Upper lobe of right lung (tissue), 1 donor: Measurements from ENCODE around the gene CITED1. TPM values are rescaled to one million over a fixed set of nuclear protein-coding genes. Genes with fewer than 3 reads are reported as not detected.
A peak's percentile ranks its signal among the peaks of the same experiment; 100 is the strongest.

ENCODE experiments used
- ATAC-seq: fragments of 200-7000 bp; cut with Tn5 transposase; one replicate; pipeline ENCODE4 v1.9.1; 2020; ENCODE audit warnings: mild to moderate bottlenecking, moderate library complexity
- DNase-seq: peaks from one replicate; pipeline ENCODE4 v3.0.0-alpha.2; 2020
- H3K27ac ChIP-seq: fragments of 200-600 bp; one replicate; pipeline ENCODE4 v1.8.0; 2022
- H3K27me3 ChIP-seq: fragments of 200-600 bp; one replicate; pipeline ENCODE4 v1.8.0; 2022; ENCODE audit warnings: mild to moderate bottlenecking
- H3K36me3 ChIP-seq: fragments of 200-600 bp; one replicate; pipeline ENCODE4 v1.8.0; 2022
- H3K4me1 ChIP-seq: fragments of 200-600 bp; one replicate; pipeline ENCODE4 v1.8.0; 2022
- H3K4me3 ChIP-seq: fragments of 200-600 bp; one replicate; pipeline ENCODE4 v1.8.0; 2022; ENCODE audit warnings: mild to moderate bottlenecking
- H3K9me3 ChIP-seq: fragments of 200-600 bp; one replicate; pipeline ENCODE4 v1.8.0; 2022
- intact Hi-C: fragments of 100-400 bp; cut with DNase I; formaldehyde crosslinking; loops from one replicate; pipeline ENCODE4 v1.11.0; 2022
- total RNA-seq: library from RNA; stranded (reverse); fragmentation: NEBNext Ultra II Directional; extraction: Animal tissue kit (Norgen Biotek cat#: 25700); gene quantifications from one replicate; pipeline ENCODE4 v1.2.1, GENCODE V29; 2021
- TF ChIP-seq, protein P1 (sequence below): fragments of 200-600 bp; IDR thresholded peaks from one replicate; pipeline ENCODE4 v1.8.0; 2022; ENCODE audit warnings: antibody characterized with exemption
- donor health status: DM: no; HTN: yes; CAD: no; lungs with severe emphysema.

The CITED1 gene
- total RNA-seq, 1 donor from 2014 or later, result 0.43 TPM

DNA sequence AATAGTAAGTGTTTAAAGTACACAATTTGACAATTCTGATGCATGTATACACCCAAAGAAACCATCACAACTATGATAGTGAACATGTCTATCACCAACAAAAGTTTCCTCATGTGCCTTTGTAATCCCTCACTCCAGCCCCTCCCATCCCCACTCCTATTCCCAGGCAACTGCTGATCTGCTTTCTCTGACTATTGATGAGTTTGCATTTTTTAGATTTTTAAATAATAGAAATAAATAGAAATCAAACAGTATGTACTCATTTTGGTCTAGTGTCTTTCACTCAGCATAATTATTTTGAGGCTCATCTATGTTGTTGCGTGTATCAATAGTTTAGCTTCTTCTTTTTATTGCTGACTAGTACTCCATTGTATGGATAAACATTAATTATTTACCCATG, 23.4 kb downstream of the CITED1 start:
- H3K27ac ChIP-seq, result no peak overlapping the region
- TF ChIP-seq, protein P1, sequence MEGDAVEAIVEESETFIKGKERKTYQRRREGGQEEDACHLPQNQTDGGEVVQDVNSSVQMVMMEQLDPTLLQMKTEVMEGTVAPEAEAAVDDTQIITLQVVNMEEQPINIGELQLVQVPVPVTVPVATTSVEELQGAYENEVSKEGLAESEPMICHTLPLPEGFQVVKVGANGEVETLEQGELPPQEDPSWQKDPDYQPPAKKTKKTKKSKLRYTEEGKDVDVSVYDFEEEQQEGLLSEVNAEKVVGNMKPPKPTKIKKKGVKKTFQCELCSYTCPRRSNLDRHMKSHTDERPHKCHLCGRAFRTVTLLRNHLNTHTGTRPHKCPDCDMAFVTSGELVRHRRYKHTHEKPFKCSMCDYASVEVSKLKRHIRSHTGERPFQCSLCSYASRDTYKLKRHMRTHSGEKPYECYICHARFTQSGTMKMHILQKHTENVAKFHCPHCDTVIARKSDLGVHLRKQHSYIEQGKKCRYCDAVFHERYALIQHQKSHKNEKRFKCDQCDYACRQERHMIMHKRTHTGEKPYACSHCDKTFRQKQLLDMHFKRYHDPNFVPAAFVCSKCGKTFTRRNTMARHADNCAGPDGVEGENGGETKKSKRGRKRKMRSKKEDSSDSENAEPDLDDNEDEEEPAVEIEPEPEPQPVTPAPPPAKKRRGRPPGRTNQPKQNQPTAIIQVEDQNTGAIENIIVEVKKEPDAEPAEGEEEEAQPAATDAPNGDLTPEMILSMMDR, result no peak
- no peaks in the 10 kb centered on the region for H3K36me3 ChIP-seq
- intact Hi-C loops, result no loop called here
- no peak for DNase-seq
- H3K27me3 ChIP-seq, result no peaks in the 10 kb centered on the region
- no peak overlapping the region for H3K4me3 ChIP-seq
- ATAC-seq, result no peak
- H3K4me1 ChIP-seq, result no peaks in the 10 kb centered on the region
- H3K9me3 ChIP-seq, result no peaks in the 10 kb centered on the region

DNA sequence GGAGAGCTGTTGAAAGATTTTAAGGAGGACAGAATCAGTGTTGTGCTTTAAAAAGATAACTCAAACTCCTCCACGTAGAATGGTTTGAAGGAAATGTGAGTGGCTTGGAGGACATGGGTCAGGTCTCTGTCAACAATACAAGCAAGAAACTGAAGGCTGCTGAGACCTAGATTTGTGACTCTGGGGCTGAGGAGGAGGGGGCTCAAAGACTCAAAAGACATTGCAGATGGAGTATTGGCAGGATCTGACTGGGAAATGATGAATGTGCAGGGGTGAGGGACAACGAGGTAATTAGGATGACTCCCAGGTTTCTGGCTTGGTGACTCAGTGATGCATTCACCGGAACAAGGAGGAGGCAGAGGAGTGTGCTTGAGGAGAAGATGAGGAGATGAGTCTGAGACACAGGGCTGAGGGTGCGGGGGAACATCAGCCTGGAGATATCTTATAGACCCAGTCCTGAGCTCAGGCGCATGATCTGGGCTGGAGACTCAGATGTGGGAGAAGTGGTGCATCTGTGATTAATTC, 25.3 kb downstream of the CITED1 start:
- H3K9me3 ChIP-seq, result no peaks in the 10 kb centered on the region
- intact Hi-C loops, result no loop called here
- H3K27ac ChIP-seq, result no peak overlapping the region
- H3K4me3 ChIP-seq, result no peak overlapping the region
- peaks cover 5% of the 10 kb centered on the region for H3K4me1 ChIP-seq
- TF ChIP-seq, protein P1, result no peak
- ATAC-seq (no peak), DNase-seq (no peak)
- H3K36me3 ChIP-seq, result peaks cover 3% of the 10 kb centered on the region
- no peaks in the 10 kb centered on the region for H3K27me3 ChIP-seq

DNA sequence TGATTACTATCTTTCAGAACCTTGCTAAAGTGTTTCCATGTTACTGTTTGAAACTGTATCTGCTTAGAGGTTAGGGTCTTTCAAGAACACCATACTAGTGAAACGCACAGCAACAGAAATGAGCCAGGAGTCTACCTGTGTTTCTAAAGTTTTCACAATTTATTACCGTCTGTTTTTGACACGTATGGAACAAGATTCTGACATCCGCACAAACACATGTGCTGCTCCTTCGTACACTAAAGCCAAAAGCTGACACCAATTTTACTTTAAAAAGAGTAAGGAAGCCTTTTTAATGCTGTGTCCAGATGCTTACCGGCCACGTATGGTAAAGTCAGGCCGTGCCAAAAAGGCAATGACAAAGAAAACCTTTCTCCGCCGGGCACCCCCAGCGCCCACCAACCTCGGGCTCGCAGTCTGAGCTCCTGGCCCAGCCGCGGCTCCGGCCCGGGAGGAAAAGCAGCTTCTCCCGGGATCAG, 29.2 kb downstream of the CITED1 start:
- Histone ChIP-seq H3K36me3 (peaks cover 42% of the 10 kb centered on the region), H3K27ac (peak overlapping the region; percentile 86), H3K27me3 (no peaks in the 10 kb centered on the region), H3K9me3 (no peaks in the 10 kb centered on the region), H3K4me3 (peak overlapping the region; percentile 63), H3K4me1 (peaks cover 5% of the 10 kb centered on the region)
- DNase-seq, result no peak
- TF ChIP-seq, protein P1, result no peak
- ATAC-seq, result no peak
- intact Hi-C loops, result no loop called here

DNA sequence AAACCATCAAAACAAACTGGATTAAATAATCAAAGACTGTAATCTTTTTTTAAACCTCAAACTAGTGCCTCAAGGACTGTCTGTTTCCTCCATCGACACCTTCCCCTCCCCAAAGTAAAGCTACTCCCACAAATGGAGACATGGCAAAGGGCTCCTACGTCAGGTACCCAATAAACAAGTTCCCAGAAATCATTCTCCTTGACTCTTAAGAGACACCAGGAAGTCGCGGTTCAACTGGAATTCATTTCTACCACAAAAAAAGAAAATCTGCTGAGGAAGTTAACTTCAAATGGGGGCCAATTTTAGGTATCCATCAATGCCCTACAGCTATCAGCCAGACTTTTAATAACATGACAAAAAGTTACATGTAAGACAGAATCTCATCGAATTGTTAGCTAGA, 31.2 kb downstream of the CITED1 start:
- H3K27me3 ChIP-seq, result no peaks in the 10 kb centered on the region
- intact Hi-C loops, result no loop called here
- peaks cover 47% of the 10 kb centered on the region for H3K36me3 ChIP-seq
- TF ChIP-seq, protein P1, result no peak
- no peaks in the 10 kb centered on the region for H3K9me3 ChIP-seq
- ATAC-seq (no peak), DNase-seq (no peak)
- peaks cover 5% of the 10 kb centered on the region for H3K4me1 ChIP-seq
- no peak overlapping the region for H3K27ac ChIP-seq
- H3K4me3 ChIP-seq, result no peak overlapping the region

DNA sequence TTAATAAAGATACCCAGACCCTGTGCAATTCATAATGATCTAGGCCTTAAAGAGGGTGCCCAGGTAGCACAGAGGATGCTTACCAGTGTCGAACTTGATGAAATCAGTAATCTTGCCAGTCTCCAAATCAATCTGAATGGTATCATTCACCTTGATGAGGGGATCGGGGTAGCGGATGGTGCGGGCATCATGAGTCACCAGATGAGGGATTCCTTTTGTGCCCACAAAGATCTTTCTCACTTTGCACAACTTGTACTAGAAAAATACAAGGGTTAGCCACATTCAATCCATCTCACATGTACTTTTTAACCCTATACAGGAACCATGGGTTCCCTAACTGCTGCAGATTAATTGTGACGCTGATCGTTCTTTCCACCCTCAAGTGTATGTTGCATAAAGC, 32.0 kb downstream of the CITED1 start:
- Histone ChIP-seq H3K4me1 (peaks cover 5% of the 10 kb centered on the region), H3K27ac (no peak overlapping the region), H3K4me3 (no peak overlapping the region), H3K36me3 (peaks cover 47% of the 10 kb centered on the region), H3K9me3 (no peaks in the 10 kb centered on the region), H3K27me3 (no peaks in the 10 kb centered on the region)
- DNase-seq (no peak), ATAC-seq (no peak)
- TF ChIP-seq, protein P1, result no peak
- intact Hi-C loops, result no loop called here

DNA sequence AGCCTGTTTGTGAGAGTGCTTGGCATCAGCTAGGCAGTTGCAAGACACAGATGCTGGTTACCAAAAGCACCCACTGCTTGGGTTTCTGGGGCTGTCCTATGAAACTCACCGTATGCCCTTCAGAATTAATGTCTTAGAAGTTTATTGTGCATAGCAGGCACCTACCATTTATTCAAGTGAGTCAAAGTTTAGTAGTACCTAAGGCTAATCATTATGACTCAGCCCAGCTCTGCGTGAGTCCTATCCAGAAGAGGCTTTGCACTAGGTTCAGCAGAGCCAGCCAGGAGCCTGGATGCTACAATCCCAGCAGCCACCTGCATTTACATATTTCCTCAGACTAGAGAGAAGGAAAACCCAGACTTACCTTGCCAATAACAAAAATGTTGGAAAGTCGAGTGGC, 32.8 kb downstream of the CITED1 start:
- H3K27ac ChIP-seq, result no peak overlapping the region
- TF ChIP-seq, protein P1, result no peak
- peaks cover 5% of the 10 kb centered on the region for H3K4me1 ChIP-seq
- H3K9me3 ChIP-seq, result no peaks in the 10 kb centered on the region
- no peak for ATAC-seq
- H3K27me3 ChIP-seq, result no peaks in the 10 kb centered on the region
- peaks cover 47% of the 10 kb centered on the region for H3K36me3 ChIP-seq
- no peak overlapping the region for H3K4me3 ChIP-seq
- DNase-seq, result no peak
- intact Hi-C loops, result no loop called here
